Fibroblast of mammary gland (primary cell): ENCODE results near the gene MRPL12.

ENCODE experiments used
- DNase-seq: peaks from one replicate; pipeline ENCODE4 v3.0.0-alpha.2; 2010; ENCODE audit warnings: low read depth
- H3K4me3 ChIP-seq: 2 replicates; pipeline ENCODE4 v1.5.1; 2011; ENCODE audit warnings: low read depth, mild to moderate bottlenecking, low read length, moderate library complexity; ENCODE audit not compliant: control insufficient read depth
- CTCF ChIP-seq: conservative IDR thresholded peaks from 2 replicates; pipeline ENCODE4 v1.5.1; 2011; ENCODE audit warnings: low read depth, low read length, inconsistent platforms; ENCODE audit not compliant: control insufficient read depth, insufficient read depth

The MRPL12 gene

GRCh38 chr17:81702934-81703746, at the start of gene MRPL12:
MRPL12 (plus strand) TSS chr17:81703367; CDS start chr17:81703502, 135 bp downstream.
- H3K4me3 ChIP-seq, result peak within 1 kb of the TSS; percentile 87
- TF ChIP-seq CTCF, result no peak
- peak; percentile 89 for DNase-seq

GRCh38 chr17:81655378-81656117, 47.6 kb upstream of the MRPL12 start:
- TF ChIP-seq CTCF, result no peak
- no peak overlapping the region for H3K4me3 ChIP-seq
- no peak for DNase-seq

- H3K4me3 ChIP-seq, result no peak within 1 kb of the TSS
- no peak for DNase-seq
- TF ChIP-seq CTCF, result no peak
These were observed 46.9 kb upstream of the MRPL12 start, which contains the start of gene PDE6G for GRCh38 chr17:81656118-81656743. PDE6G (minus strand) TSS chr17:81656542; CDS start chr17:81653305, 3,237 bp downstream.

GRCh38 chr17:81656835-81657234, 46.3 kb upstream of the MRPL12 start:
- DNase-seq, result no peak
- H3K4me3 ChIP-seq, result no peak overlapping the region
- no peak for TF ChIP-seq CTCF

GRCh38 chr17:81659038-81659437, 44.1 kb upstream of the MRPL12 start:
- no peak for DNase-seq
- no peak for TF ChIP-seq CTCF
- H3K4me3 ChIP-seq, result no peak overlapping the region

- H3K4me3 ChIP-seq, result no peak overlapping the region
- TF ChIP-seq CTCF, result no peak
- no peak for DNase-seq
These were observed 42.7 kb upstream of the MRPL12 start for GRCh38 chr17:81660441-81660840.
